PFSK-1 (cell line): ENCODE results near the gene SOWAHB.

Experiments used
- POLR2AphosphoS5 ChIP-seq: IDR thresholded peaks from 2 replicates; pipeline ENCODE4 v1.6.1; 2012; ENCODE audit warnings: low read depth, mild to moderate bottlenecking, control low read depth, low read length, moderate library complexity
- REST ChIP-seq, 2 experiments: IDR thresholded peaks; 2 replicates each; pipeline versions ENCODE4 v1.6.1 to v1.8.0; 2011 to 2012; ENCODE audit warnings: low read depth in 2 of 2, low read length in 2 of 2, control low read depth in 1 of 2, inconsistent platforms in 1 of 2, mild to moderate bottlenecking in 1 of 2, moderate library complexity in 1 of 2; ENCODE audit not compliant: insufficient read depth in 1 of 2

GRCh38 chr4:76867880-76868655 lies 29.9 kb downstream of the SOWAHB start:
- no peak for TF ChIP-seq REST (IDR thresholded peaks at IDR 0.05; ENCODE audit: insufficient read depth in 1 of 2, low read depth in 2 of 2, low read length in 2 of 2)
- TF ChIP-seq POLR2AphosphoS5 = no peak
